CD1c-positive myeloid dendritic cell (primary cell): ENCODE measurements around the gene SLC25A17.

ENCODE experiments used
- DNase-seq: peaks from one replicate; pipeline ENCODE4 v3.0.0-alpha.2; 2016; ENCODE audit errors: extremely low spot score

Gene SLC25A17

GRCh38 chr22:40757071-40757470, 62.1 kb downstream of the SLC25A17 start:
- DNase-seq: no peak

GRCh38 chr22:40753114-40753513, 66.0 kb downstream of the SLC25A17 start:
- no peak for DNase-seq

- DNase-seq: no peak
Observed at GRCh38 chr22:40751250-40751649, 67.9 kb downstream of the SLC25A17 start.

- DNase-seq: no peak
Observed at GRCh38 chr22:40749829-40750228, 69.3 kb downstream of the SLC25A17 start.

- DNase-seq: no peak
Observed at GRCh38 chr22:40748388-40749355, 70.5 kb downstream of the SLC25A17 start.

- DNase-seq: no peak
Observed at GRCh38 chr22:40747361-40747760, 71.8 kb downstream of the SLC25A17 start.

GRCh38 chr22:40746428-40747220, 72.5 kb downstream of the SLC25A17 start:
- no peak for DNase-seq

GRCh38 chr22:40743768-40744167, 75.4 kb downstream of the SLC25A17 start:
- no peak for DNase-seq

GRCh38 chr22:40741116-40741515, 78.0 kb downstream of the SLC25A17 start:
- no peak for DNase-seq

- no peak for DNase-seq
Observed at GRCh38 chr22:40739721-40740120, 79.4 kb downstream of the SLC25A17 start.

GRCh38 chr22:40733919-40734318, 85.2 kb downstream of the SLC25A17 start:
- no peak for DNase-seq

GRCh38 chr22:40732999-40733292, 86.2 kb downstream of the SLC25A17 start:
- DNase-seq: no peak

- no peak for DNase-seq
Observed at GRCh38 chr22:40729284-40729683, 89.9 kb downstream of the SLC25A17 start.

- no peak for DNase-seq
Observed at GRCh38 chr22:40728731-40729189, 90.4 kb downstream of the SLC25A17 start.

GRCh38 chr22:40727964-40728615, 91.1 kb downstream of the SLC25A17 start:
- DNase-seq: no peak

- no peak for DNase-seq
Observed at GRCh38 chr22:40727070-40727963, 91.8 kb downstream of the SLC25A17 start.

GRCh38 chr22:40726514-40726913, 92.6 kb downstream of the SLC25A17 start:
- no peak for DNase-seq

GRCh38 chr22:40723396-40723933, 95.7 kb downstream of the SLC25A17 start:
- DNase-seq: no peak

- DNase-seq: no peak
Observed at GRCh38 chr22:40721266-40721665, 97.9 kb downstream of the SLC25A17 start.

GRCh38 chr22:40720538-40721256, 98.4 kb downstream of the SLC25A17 start:
- DNase-seq: no peak
